A549 (cell line): ENCODE results near the gene BCAT1.

ENCODE experiments used
- CBX2 ChIP-seq: fragments of 200-600 bp; sonication (generic); IDR thresholded peaks from 2 replicates; pipeline ENCODE4 v1.6.1; 2016; ENCODE audit warnings: low read depth, mild to moderate bottlenecking, borderline replicate concordance
- EHMT2 ChIP-seq: fragments of 200-600 bp; sonication (generic); IDR thresholded peaks from 2 replicates; pipeline ENCODE4 v1.6.1; 2016; ENCODE audit warnings: antibody characterized with exemption, low read depth, mild to moderate bottlenecking, moderate library complexity
- MAZ ChIP-seq: fragments of 150-350 bp; IDR thresholded peaks from 2 replicates; pipeline ENCODE4 v1.6.1; 2014; ENCODE audit warnings: antibody characterized with exemption, low read depth, low read length, borderline replicate concordance
- RCOR1 ChIP-seq: fragments of 150-350 bp; IDR thresholded peaks from 2 replicates; pipeline ENCODE4 v1.6.1; 2014; ENCODE audit warnings: antibody characterized with exemption, low read length, low read depth
- TF ChIP-seq, protein P1 (sequence below): fragments of >200 bp; sonication (Bioruptor Twin); formaldehyde crosslinking; IDR thresholded peaks from 3 replicates; pipeline ENCODE4 v1.5.1; 2016
- TF ChIP-seq, protein P2 (sequence below): fragments of 250-450 bp; sonication (Bioruptor Pico); IDR thresholded peaks from 2 replicates; pipeline ENCODE4 v1.5.0; 2021; ENCODE audit warnings: mild to moderate bottlenecking, moderate library complexity, borderline replicate concordance

- TF ChIP-seq RCOR1 (no peak), EHMT2 (no peak), CBX2 (no peak), MAZ (no peak)
- TF ChIP-seq, protein P1, sequence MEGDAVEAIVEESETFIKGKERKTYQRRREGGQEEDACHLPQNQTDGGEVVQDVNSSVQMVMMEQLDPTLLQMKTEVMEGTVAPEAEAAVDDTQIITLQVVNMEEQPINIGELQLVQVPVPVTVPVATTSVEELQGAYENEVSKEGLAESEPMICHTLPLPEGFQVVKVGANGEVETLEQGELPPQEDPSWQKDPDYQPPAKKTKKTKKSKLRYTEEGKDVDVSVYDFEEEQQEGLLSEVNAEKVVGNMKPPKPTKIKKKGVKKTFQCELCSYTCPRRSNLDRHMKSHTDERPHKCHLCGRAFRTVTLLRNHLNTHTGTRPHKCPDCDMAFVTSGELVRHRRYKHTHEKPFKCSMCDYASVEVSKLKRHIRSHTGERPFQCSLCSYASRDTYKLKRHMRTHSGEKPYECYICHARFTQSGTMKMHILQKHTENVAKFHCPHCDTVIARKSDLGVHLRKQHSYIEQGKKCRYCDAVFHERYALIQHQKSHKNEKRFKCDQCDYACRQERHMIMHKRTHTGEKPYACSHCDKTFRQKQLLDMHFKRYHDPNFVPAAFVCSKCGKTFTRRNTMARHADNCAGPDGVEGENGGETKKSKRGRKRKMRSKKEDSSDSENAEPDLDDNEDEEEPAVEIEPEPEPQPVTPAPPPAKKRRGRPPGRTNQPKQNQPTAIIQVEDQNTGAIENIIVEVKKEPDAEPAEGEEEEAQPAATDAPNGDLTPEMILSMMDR: no peak
- TF ChIP-seq, protein P2, sequence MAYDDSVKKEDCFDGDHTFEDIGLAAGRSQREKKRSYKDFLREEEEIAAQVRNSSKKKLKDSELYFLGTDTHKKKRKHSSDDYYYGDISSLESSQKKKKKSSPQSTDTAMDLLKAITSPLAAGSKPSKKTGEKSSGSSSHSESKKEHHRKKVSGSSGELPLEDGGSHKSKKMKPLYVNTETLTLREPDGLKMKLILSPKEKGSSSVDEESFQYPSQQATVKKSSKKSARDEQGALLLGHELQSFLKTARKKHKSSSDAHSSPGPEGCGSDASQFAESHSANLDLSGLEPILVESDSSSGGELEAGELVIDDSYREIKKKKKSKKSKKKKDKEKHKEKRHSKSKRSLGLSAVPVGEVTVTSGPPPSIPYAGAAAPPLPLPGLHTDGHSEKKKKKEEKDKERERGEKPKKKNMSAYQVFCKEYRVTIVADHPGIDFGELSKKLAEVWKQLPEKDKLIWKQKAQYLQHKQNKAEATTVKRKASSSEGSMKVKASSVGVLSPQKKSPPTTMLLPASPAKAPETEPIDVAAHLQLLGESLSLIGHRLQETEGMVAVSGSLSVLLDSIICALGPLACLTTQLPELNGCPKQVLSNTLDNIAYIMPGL: no peak
These were observed 29.4 kb downstream of the BCAT1 start for GRCh38 chr12:24919346-24920001.
